Activated CD8-positive, alpha-beta memory T cell treated with anti-CD3 and anti-CD28 coated beads, Interleukin-2, amount 50 U/mL, for 48 hours (primary cell): Measurements from ENCODE around the gene LUZP2.

Source experiments
- DNase-seq: peaks from one replicate; pipeline ENCODE4 v3.0.0-alpha.2; 2020

Gene LUZP2

DNA sequence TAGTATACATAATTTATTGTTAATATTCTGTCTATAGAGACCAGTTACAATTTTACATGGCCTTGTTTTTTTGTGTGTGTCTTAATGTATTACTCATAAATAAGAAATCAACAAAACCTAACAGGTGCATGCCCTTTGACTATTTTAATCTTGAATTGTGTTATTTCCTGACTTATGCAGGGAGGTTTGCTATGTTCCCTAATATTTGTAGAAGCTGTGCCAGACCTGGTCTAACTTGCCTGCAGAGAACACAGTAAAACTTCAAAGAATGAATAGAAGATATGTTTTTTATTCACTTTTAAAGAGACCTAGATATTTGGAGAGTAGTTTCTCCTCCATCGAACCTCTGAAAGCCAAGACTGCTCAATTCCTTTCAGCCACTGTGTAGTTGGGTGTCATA is 234.7 kb downstream of the LUZP2 start:
- no peak for DNase-seq

DNA sequence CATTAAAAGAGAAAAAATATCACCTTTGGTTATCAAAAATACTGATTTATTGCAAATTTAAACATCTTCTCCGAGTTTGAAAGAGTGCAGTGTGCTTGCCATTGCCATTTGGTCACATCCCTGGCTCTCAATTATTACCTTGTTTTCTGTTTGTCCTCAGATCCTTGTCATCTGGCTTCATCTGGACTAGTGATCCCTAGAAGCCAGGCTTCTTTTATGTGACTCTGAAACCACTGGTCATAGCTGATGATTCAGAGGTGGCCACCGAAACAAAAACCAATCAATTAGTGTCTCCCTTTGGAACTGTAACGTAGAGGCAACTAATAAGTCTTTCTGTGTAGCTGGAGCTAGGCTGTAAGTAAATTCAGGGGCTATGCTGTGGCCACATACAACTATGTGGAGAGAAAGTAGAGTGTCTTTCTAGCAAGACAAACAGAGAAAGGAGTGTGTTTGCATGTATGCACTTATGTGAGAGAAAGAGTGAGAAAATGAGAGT is 237.9 kb downstream of the LUZP2 start:
- DNase-seq, result no peak

DNA sequence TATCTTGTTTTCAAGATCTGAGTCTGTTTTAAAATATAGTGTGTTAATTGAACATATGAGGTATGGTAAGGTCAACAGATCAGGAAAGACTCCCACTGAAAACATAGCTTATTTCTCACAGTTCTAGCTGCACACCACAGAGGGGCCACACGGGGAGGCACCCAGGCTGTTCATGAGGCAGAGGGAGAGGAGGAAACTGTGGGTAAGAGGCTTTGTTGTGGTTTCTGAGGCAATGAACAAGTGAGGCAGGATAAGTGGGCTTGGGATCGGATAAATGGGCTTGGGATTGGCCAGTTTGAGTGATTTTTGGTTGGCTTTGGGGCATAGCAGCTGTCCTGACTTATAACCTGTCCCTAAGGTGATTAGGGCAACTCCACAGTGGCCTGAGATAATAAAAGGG is 242.1 kb downstream of the LUZP2 start:
- DNase-seq, result no peak

DNA sequence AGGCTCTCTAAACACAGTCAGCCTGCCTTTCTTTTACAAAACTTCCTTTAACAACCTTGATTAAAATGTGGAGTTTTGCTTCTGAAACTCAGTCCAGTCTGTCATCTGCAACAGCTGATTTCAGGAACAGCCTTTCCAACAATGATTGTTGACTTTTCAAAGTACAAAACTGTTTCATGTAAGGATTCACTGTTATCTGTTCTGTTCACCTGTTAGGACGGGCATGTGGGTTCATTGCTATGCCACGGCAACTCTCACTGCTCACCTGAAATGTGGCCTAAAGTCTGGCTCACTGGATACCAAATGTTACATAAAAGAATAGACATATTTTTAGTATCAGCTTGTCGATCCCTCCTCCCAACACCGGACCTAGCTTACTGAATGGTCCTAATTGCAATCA is 242.8 kb downstream of the LUZP2 start:
- no peak for DNase-seq

DNA sequence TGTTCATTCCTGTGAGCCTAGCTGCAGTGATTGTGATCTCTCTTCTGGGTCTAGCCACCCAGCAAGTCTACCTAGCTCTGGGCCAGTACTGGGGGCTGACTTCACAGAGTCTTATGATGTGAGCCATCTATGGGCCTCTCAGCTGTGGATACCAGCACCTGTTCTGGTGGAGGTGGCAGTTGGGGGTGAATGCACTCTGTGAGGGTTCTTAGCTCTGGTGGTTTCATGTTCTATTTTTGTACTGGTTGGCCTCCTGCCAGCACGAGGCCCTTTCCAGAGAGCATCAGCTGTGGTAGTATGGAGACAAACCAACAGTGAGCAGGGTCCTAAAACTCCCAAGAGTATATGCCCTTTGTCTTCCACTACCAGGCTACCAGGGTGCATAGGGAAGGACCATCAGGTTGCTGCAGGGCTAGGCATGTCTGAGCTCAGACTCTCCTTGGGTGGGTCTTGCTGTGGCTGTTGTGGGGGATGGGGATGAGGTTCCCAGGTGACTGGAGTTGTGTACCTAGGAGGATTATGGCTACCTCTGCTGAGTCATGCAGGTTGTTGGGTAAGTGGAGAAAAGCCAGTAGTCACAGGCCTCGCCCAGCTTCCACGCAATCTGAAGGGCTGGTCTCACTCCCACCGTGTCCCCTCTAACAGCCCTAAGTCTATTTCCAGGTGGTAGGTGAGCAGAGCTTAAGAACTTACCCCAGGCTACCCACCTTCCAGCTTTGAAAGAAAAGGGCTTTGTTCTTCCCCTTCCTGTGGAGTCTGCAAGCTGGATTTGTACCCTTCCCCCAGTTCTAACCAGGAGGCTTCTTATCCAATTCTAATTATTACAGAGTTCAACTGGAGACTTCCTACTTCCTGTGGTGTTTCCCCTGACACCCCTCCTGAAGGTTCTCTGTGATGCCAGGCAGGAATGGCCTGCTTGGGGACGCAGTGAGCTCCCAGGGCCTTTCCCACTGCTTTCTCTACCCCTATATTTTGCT is 250.7 kb downstream of the LUZP2 start:
- DNase-seq, result no peak

DNA sequence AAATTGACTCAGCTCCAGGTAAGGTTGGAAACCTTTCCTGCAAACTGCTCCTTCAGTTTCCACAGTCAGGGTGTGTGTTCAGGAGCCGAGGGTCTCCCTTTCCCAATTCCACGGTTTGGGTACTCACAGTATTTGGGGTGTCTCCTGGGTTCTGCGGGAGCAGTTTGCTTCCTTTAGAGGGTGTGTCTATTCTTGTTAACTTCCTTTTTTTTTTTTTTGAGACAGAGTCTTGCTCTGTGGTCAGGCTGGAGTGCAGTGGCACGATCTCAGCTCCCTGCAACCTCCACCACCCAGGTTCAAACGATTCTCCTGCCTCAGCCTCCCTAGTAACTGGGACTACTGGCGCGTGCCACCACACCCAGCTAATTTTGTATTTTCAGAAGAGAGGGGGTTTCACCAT is 251.4 kb downstream of the LUZP2 start:
- no peak for DNase-seq

DNA sequence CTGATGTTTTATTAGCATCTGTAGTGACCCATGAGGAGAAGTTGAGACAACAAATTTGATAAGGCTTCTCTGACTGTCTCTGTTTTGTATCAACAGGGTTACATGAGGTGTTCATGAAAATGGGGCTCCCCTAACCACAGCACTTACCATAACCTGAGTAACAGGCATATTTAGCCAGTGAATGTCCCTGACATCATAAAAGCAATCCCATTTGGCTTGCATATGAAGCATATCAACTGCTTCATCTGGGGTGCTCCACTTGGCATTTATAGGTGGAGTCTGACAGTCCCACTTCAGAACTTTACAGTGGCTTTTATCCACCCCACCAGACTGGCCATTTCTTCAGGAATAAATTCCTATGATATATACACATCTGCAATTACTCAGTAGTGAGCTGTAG is 257.6 kb downstream of the LUZP2 start:
- no peak for DNase-seq

DNA sequence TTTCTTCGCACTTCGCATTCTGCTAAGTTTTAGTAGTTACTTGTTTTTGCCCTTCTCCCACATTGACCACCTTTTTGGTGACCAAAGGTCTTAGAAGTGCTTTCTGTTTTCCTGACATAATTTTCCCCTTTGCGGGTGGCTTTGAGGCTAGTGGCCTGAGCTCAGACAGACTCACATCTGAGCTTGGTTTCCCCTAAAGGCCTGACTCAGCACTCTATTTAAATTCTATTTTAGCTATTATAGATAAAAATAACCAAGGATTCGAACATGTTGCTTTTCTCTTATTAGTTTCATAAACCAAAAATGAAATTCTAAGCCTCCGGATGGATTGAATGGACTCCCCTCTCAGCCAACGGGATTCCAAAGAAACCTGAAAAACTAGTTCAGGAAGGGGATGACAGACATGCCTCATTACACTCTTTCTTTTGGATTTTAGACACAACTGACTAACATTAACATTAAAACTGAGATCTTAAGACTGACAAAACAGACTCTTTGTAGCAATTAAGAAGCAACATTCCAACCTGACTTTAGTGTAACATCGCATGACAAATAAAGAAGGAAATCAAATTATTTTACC is 258.5 kb downstream of the LUZP2 start:
- no peak for DNase-seq

DNA sequence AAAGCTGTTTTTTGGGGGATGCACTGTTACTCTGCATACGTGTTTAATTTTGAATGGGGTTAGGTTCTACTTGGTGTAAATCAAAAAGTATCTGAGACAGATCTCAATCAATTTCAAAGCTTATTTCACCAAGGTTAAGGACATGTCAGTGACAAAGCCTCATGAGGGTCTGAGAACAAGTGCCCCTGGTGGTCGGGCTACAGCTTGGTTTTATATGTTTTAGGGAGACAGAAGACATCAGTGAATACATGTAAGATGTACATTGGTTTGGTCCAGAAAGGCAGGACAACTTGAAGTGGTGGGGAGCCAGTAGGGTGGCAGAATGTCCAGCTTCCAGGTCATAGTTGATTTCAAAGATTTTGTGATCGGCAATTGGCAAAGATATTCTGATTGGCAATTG is 262.9 kb downstream of the LUZP2 start:
- no peak for DNase-seq

DNA sequence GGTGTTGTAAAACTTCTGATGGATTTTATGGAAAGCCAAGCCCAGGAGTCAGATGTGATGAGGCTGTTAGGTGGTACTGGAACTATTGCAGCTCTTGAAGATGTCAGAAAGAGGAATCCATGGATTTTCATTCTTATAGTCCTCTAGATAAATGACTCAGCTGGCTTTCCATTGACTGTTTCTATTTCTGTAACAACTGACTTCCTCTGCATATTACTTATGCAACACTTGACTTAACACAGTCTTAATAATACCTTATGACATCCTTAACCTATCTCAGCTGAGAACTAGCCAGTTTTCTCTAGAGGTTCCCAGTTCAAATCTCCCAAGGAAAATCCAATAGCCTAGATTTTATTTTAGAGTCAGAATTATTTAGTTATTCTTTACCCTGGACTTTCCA is 263.8 kb downstream of the LUZP2 start:
- DNase-seq, result no peak

DNA sequence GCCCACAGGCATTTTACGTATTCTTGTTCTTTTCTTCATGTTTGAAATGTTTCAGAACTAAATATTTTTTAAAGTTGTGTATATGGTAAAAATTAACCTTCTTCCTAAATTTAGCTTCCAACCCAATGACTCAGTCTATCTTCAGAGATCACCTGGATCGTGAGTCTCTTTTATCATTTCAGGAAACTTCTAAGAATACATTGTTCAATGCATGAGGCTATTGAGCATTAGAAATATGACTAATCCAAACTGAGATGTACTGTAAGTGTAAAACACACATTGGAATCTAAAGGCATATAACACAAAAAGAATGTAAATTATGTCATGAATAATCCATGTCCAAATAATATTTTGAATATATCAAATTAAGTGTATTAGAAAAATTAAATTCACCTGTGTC is 265.2 kb downstream of the LUZP2 start:
- DNase-seq, result no peak

DNA sequence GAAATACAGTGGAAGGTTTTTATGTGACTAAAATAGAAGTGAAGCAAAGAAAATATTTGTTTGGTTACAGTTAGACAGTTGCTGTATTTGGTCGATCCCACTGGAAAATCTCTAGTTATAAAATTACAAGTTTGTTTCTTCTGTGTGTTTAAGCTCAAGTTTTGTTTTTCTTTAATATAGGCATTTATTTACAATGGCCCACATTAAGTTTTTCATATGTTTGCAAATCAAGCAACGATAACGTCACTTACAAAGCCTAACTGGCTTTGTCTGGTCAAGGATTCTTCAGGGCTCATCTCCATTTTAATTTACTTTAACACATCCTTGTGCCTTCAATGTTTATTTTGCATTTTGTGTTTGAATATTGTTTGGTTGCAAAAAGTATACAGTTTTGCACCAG is 270.6 kb downstream of the LUZP2 start:
- no peak for DNase-seq

DNA sequence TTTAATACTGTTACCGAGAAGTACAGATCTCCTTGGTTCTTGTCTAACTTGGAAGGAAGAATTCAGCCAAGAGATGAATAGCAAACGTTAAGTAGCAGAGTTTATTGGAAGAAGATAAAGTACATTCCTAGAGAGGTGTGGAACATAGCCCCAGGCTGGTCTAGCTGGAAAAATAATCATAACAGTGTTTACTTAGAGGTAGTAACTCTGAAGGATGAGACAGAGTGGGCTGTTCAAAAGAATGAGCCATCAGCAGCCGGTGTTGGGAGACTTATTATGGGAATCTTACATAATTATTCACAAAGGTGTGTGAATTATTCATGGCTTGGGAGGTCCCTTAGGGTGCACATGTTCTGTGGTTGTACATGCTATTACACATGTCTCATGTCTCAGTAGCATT is 276.5 kb downstream of the LUZP2 start:
- DNase-seq, result no peak

DNA sequence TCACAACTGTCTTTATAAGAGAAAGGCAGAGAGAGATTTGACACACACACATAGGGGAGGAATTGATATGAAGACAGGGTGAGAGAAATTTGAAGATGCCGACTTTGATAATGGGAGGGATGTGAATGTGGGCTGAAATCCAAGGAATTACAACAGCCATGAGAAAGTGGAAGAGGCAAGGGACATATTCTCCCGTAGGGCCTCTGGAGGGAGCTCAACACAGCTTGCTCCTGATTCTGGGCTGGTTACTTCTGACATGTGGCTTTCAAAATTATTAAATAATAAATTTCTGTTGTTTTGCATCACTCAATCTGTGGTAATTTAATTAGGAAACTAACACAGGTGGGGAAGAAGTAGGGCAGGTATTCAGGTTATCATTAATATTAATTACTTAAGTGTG is 282.9 kb downstream of the LUZP2 start:
- no peak for DNase-seq

DNA sequence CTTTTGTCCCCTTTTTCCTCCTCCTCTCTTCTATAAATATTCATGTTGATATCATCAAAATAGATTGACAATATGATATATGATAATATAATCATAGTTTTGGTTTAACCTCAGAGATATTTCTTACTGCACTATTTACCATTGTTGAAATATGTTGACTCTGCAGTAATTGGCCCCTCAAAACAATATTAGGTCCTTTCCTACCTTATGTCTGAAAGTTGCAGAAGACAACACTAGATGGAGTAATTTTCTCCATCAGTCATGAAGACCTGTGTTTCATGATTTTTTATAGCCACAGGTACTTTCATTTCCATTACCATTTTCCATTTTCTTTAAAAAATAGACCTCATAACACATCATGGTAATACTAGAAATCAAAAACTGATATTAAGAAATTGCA is 284.4 kb downstream of the LUZP2 start:
- no peak for DNase-seq

DNA sequence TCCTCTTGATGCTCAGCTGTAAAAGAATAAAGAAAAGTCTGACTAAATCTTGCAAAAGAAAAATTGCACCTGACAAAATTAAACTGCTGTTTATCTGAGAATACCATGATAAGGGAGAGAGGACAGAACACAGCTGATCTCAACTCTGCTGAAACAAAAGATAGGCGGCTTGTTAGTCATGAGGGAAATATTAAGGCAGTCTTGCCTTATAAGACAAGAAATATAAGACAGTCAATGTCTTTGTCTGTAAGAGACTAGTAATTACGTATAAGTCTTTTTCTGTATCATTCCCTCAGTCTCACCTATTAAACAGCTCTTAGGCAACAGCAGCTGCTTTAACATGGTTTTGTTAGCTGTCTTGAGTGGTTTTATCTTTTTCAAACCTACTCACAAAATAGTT is 296.6 kb downstream of the LUZP2 start:
- no peak for DNase-seq

DNA sequence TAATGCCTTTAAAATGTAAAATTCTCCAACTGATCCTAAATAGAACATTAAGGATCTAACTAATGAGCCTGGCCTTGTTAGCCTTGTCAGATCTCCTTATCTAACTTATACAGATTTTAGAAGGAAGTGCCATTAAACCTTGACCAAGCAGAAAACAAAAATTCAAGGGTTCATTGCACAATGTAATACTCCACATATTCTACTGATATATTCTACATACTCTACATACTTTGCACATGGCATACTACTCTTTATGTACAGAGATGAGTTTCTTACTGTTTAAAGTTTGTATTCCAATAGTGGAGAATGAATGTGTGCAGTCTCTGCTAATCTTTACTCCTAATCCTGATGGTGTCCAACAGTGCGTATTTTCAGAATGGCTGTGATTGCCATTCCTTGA is 297.2 kb downstream of the LUZP2 start:
- no peak for DNase-seq

DNA sequence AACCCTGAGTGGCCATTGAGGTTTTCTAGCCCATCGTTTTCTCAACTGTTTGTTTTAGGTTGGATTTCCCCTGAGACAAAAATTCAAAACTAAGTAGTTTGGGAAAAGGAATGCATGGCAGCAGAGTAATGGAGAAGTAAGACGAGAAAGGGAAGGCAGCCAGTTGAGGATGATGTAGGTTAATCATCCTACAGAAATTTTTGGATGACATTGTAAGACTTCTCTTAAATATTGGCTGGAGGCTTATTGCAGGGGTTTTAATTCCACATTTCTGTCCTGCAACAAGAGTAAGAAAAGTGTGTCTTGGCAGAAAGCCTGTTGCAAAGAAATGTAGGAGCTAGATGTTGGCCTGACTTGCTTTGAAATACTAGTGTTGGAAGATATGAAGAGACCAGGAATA is 308.8 kb downstream of the LUZP2 start:
- no peak for DNase-seq

DNA sequence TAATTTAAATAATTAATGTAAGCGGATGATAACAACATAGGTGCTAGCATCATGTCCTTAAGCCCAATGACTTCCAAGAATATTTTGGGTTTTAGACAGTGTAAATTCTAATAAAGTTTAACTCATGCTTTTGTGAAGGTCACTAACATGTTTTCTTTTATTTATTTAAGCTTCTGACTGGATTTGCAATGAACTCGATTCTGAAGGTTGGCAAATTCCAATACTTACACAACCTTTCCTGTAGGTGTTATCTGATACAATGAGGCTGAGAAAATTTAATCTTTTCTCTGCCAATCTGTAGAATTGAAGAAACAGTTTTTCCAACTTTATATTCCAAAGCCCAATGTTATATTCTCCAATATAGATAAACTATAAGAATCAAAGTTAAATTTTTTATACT is 311.3 kb downstream of the LUZP2 start:
- no peak for DNase-seq

DNA sequence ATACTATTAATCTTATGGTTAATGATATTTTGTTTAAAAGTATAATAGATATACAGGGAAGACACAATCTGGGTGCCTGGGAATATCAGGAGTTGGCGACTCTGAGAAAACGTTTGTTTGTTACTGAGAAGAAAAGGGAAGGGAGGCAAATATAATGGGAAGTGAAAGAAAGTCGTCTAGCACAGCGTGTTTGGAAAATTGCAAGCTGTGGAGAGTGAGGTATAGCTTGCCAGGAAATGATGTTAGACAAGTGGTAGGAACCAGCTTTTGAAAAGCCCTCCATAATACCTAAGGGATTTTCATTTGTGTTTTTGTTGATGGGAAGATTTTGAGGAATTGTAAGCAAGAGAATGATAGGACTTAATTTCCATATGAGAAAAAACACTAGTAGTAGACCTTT is 322.2 kb downstream of the LUZP2 start:
- no peak for DNase-seq

DNA sequence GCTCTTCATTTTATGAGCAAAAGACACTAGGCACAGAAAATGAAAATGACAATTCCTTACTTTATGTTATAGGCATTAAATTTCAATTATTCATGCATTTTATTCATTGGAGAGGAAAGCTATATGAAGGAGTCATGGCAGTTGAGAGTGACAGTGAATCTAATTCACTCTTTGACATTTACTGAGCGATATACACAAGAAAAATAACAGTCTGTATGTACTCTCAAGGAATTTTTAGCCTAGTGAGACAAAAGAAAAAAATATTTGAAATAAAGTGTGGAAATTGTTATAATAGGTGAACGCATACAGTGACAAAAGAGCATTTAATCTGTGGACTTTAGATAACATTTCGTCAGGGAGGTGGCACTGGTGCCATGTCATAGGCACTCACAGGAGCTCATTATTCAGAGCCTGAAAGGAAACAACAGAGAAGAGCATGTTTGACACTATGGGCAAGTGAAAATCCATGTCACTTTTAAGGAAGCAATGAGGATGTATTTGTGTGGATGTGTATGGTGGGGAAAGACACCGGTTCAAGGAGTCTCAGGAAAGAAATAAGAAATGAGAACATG is 323.1 kb downstream of the LUZP2 start:
- DNase-seq, result no peak

DNA sequence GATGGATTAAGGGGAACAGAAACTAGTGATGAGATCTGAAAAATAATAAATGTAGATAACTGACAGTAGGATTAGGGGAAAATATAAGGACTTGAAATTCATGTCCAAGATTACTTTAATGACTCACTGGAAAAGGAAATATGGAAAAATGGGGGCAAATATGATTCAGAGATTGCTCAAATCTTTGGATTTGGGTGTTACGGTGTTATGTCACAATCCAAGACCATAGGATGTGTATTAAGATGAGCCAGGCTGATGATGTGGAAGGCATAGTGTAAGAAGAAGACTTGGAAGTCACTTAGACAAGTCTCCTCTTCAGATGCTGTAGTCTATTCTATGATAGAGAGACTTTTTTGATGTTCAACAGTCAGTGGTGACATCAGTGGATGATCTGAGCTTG is 323.7 kb downstream of the LUZP2 start:
- DNase-seq, result no peak

DNA sequence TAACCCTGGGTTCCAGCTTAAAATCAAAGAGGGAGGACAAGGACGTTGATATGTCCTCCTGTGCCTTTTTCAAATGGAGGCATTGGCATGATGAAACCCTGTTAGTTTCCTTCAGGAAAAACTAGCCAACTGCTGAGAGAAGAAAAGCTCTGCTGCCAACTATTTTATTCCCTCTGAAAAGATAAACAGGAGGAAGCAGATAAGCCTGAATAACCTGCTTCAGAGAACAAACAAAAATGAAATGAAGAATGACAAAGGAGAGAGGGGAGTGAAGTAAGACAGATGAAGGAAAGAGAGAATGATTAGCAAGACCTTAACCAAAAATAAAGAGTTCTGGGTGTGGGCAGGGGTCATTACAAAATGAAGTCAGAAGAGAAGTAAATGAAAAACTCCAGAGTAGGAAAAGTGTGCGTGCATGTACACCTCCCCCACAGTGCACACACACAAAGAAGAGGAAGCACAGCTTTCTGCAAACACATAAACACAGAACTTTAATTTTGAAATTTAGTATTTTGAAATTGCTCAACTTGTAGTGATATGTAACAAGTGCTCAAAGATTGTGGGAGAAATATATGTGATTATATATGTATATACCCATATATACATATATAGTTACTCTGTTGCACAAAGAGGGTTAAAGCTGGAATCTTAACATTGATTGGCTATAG is 332.2 kb downstream of the LUZP2 start:
- DNase-seq, result no peak

DNA sequence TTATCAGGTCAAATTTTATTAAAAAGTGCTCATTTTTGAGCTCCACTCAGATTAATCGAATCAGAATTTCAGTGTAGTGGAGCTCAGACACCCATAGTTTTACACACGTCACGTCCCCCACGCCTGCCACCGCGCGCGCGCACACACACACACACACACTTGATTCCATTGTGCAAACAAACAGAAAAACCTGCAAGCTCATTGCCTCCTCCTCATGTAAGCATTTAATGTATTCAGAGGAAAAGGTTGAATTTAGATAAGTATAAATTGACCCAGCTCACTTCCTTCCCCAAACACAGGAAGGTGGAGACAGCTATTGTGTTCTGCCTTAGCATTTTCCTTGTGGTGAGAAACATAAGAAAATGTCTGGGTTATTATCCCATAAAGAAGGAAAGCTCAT is 336.7 kb downstream of the LUZP2 start:
- no peak for DNase-seq
